ENCODE results near the gene CHAC1. TPM values are rescaled to one million over a fixed set of nuclear protein-coding genes. Genes with fewer than 3 reads are reported as not detected.

Gene CHAC1
- polyA plus RNA-seq (ENCODE audit: insufficient read length in 4 of 4): 1 to 10 TPM; 3.2 to 4.4 (median 3.9) TPM

GRCh38 chr15:40952901-40953712 is at the start of gene CHAC1:
CHAC1 (plus strand) TSS chr15:40953471; CDS start chr15:40953584, 113 bp downstream.
- peak in 3 of 4 donors; percentile 80 to 87 (median 86) for DNase-seq (ENCODE audit: low read depth in 4 of 4, low spot score in 3 of 4)

- DNase-seq (ENCODE audit: low read depth in 4 of 4, low spot score in 3 of 4): no peak
Measured at GRCh38 chr15:40904552-40905201, 48.6 kb upstream of the CHAC1 start.

- no peak for DNase-seq (ENCODE audit: low read depth in 4 of 4, low spot score in 3 of 4)
Measured at GRCh38 chr15:40906091-40906990, 46.9 kb upstream of the CHAC1 start.

- no peak for DNase-seq (ENCODE audit: low read depth in 4 of 4, low spot score in 3 of 4)
Measured at GRCh38 chr15:40906991-40907802, 46.1 kb upstream of the CHAC1 start.

- no peak for DNase-seq (ENCODE audit: low read depth in 4 of 4, low spot score in 3 of 4)
Measured at GRCh38 chr15:40908095-40908494, 45.2 kb upstream of the CHAC1 start.

GRCh38 chr15:40909662-40910630 is 43.3 kb upstream of the CHAC1 start:
- no peak for DNase-seq (ENCODE audit: low read depth in 4 of 4, low spot score in 3 of 4)

- no peak for DNase-seq (ENCODE audit: low read depth in 4 of 4, low spot score in 3 of 4)
Measured at GRCh38 chr15:40911141-40911540, 42.1 kb upstream of the CHAC1 start.

GRCh38 chr15:40911693-40912092 is 41.6 kb upstream of the CHAC1 start:
- no peak for DNase-seq (ENCODE audit: low read depth in 4 of 4, low spot score in 3 of 4)

- no peak for DNase-seq (ENCODE audit: low read depth in 4 of 4, low spot score in 3 of 4)
Measured at GRCh38 chr15:40912478-40912877, 40.8 kb upstream of the CHAC1 start.

GRCh38 chr15:40914013-40914412 is 39.3 kb upstream of the CHAC1 start:
- no peak for DNase-seq (ENCODE audit: low read depth in 4 of 4, low spot score in 3 of 4)

GRCh38 chr15:40914486-40914885 is 38.8 kb upstream of the CHAC1 start:
- no peak for DNase-seq (ENCODE audit: low read depth in 4 of 4, low spot score in 3 of 4)

- no peak for DNase-seq (ENCODE audit: low read depth in 4 of 4, low spot score in 3 of 4)
Measured at GRCh38 chr15:40915116-40915661, 38.1 kb upstream of the CHAC1 start.

- no peak for DNase-seq (ENCODE audit: low read depth in 4 of 4, low spot score in 3 of 4)
Measured at GRCh38 chr15:40915679-40916078, 37.6 kb upstream of the CHAC1 start.

GRCh38 chr15:40917585-40917984 is 35.7 kb upstream of the CHAC1 start:
- no peak for DNase-seq (ENCODE audit: low read depth in 4 of 4, low spot score in 3 of 4)

GRCh38 chr15:40918146-40918798 is 35.0 kb upstream of the CHAC1 start:
- no peak for DNase-seq (ENCODE audit: low read depth in 4 of 4, low spot score in 3 of 4)

GRCh38 chr15:40918799-40919392 is 34.4 kb upstream of the CHAC1 start:
- DNase-seq (ENCODE audit: low read depth in 4 of 4, low spot score in 3 of 4): no peak

GRCh38 chr15:40921949-40922607 is 31.2 kb upstream of the CHAC1 start:
- no peak for DNase-seq (ENCODE audit: low read depth in 4 of 4, low spot score in 3 of 4)
